Measurements from ENCODE around the gene NPL.

The NPL gene

GRCh38 chr1:182755632-182756031 lies 33.9 kb upstream of the NPL start:
- H3K27ac ChIP-seq: no peak overlapping the region
- no peak for TF ChIP-seq CTCF (conservative IDR thresholded peaks at IDR 0.05)

- no peak overlapping the region for H3K27ac ChIP-seq
- no peak for TF ChIP-seq CTCF (conservative IDR thresholded peaks at IDR 0.05)
Observed at GRCh38 chr1:182756423-182756822, 33.1 kb upstream of the NPL start.

GRCh38 chr1:182761396-182762395 lies 27.9 kb upstream of the NPL start:
- no peak for TF ChIP-seq CTCF (conservative IDR thresholded peaks at IDR 0.05)
- H3K27ac ChIP-seq: no peak overlapping the region

GRCh38 chr1:182762536-182762935 lies 27.0 kb upstream of the NPL start:
- no peak for TF ChIP-seq CTCF (conservative IDR thresholded peaks at IDR 0.05)
- no peak overlapping the region for H3K27ac ChIP-seq

GRCh38 chr1:182764029-182764727 lies 25.4 kb upstream of the NPL start:
- H3K27ac ChIP-seq: no peak overlapping the region
- TF ChIP-seq CTCF (conservative IDR thresholded peaks at IDR 0.05): no peak

- no peak for TF ChIP-seq CTCF (conservative IDR thresholded peaks at IDR 0.05)
- no peak overlapping the region for H3K27ac ChIP-seq
Observed at GRCh38 chr1:182765391-182765790, 24.2 kb upstream of the NPL start.

- no peak overlapping the region for H3K27ac ChIP-seq
- TF ChIP-seq CTCF (conservative IDR thresholded peaks at IDR 0.05): no peak
Observed at GRCh38 chr1:182766050-182766449, 23.5 kb upstream of the NPL start.

Measured in VCaP (cell line).